Measurements from ENCODE around the gene DNAJA1. TPM values are rescaled to one million over a fixed set of nuclear protein-coding genes. Genes with fewer than 3 reads are reported as not detected.

Gene DNAJA1
- total RNA-seq, 2 donors from 2014 or later, result 139 to 172 TPM

DNA sequence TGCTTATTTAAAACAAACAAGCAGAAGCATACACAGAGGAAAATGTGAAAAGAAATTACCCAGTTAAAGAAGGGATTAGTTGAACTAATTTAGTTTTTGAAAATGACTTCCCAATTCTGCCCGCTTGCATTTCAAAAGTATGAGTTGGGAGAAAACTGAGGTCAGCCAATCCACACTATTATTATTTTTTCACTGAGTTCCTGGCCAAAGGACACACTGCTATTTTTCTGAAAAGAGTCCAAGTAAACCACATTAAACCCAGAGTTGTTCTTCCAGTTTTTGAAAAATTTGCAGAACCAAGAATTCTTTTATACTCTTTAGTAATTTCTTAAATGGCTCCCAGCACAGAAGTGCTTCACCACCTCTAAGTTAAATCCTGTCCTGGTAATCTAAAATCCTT lies 43.9 kb downstream of the DNAJA1 start:
- no peak for DNase-seq
- H3K36me3 Mint-ChIP-seq (ENCODE audit: low read depth), result peaks cover 71% of the 10 kb centered on the region
- H3K9me3 ChIP-seq (ENCODE audit: control insufficient read depth, low read length), result no peaks in the 10 kb centered on the region
- H3K27ac ChIP-seq (ENCODE audit: low read depth, low read length), result no peak overlapping the region
- peaks cover 84% of the 10 kb centered on the region for H3K36me3 ChIP-seq (ENCODE audit: control insufficient read depth, insufficient read depth, low read length)
- no peak overlapping the region for H3K27ac Mint-ChIP-seq
- no peaks in the 10 kb centered on the region for H3K27me3 ChIP-seq (ENCODE audit: control insufficient read depth, insufficient read depth, low read length, poor library complexity, severe bottlenecking)
- no peaks in the 10 kb centered on the region for H3K4me1 ChIP-seq (ENCODE audit: control insufficient read depth, insufficient read depth, low read length)
- no peaks in the 10 kb centered on the region for H3K9me3 Mint-ChIP-seq
- H3K4me3 Mint-ChIP-seq, result no peak overlapping the region
- no peaks in the 10 kb centered on the region for H3K27me3 Mint-ChIP-seq (ENCODE audit: insufficient read depth)
- TF ChIP-seq, protein P1, sequence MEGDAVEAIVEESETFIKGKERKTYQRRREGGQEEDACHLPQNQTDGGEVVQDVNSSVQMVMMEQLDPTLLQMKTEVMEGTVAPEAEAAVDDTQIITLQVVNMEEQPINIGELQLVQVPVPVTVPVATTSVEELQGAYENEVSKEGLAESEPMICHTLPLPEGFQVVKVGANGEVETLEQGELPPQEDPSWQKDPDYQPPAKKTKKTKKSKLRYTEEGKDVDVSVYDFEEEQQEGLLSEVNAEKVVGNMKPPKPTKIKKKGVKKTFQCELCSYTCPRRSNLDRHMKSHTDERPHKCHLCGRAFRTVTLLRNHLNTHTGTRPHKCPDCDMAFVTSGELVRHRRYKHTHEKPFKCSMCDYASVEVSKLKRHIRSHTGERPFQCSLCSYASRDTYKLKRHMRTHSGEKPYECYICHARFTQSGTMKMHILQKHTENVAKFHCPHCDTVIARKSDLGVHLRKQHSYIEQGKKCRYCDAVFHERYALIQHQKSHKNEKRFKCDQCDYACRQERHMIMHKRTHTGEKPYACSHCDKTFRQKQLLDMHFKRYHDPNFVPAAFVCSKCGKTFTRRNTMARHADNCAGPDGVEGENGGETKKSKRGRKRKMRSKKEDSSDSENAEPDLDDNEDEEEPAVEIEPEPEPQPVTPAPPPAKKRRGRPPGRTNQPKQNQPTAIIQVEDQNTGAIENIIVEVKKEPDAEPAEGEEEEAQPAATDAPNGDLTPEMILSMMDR (conservative IDR thresholded peaks at IDR 0.05), result no peak
- no peak overlapping the region for H3K9ac ChIP-seq (ENCODE audit: extremely low read depth, low read length, poor library complexity, severe bottlenecking)
- H3K4me3 ChIP-seq (ENCODE audit: low read length), result no peak overlapping the region
- no peaks in the 10 kb centered on the region for H3K4me1 Mint-ChIP-seq
- 100% methylated on average over 1 of the region's 1 CpG; no CpG with 5 or more reads in 1 of the 2 experiments for WGBS, 2 experiments (ENCODE audit: insufficient coverage in 1 of 2, insufficient read length in 1 of 2)

DNA sequence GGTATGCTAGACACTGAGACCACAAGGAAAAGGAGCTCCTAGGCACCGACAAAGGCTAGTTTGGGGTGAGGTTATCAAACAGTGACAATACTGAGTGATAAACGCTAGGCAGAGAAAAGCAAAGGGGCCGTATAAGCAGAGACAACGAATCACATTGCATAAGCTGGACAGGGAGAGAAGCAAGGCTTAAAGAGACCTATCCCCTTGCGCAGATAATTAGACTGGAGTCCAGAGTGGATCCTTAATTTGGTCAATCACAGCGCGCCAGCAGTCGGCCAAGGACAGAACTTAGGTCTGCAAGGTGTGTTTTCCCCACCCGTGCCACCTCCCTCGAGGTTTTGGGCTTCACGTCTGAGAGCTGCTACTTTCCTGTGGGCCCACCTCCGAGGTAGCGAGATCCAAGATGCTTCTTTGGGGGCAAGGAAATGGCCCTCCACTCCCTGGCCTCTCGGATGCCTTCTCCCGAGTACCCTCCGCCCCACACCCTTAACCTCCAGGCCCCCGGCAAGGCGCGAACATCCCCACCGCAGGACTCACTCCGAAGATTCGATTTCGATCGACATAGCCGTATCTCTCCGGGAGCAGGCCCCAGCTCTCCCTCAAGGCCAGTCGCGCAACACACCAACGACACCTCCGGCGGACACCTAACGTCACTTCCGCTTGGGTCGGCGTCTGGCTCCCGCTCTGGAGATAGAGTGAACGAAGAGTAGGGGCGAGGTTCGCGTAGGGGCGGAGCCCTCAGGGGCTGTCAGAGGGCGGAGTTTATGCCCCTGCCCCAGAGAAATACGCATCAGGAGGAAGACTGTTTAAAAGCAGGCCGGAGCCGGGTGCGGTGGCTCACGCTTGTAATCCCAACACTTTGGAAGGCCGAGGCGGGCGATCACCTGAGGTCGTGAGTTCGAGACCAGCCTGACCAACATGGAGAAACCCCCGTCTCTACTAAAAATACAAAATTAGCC lies 51.3 kb downstream of the DNAJA1 start, which contains the start of gene SMU1:
Gene SMU1 (minus strand): TSS at position 629 of the 959 bp plus-strand sequence. CDS start 66 bp downstream, at position 563.
- Mint-ChIP-seq H3K27ac (peak within 1 kb of the TSS; percentile 100), H3K4me1 (peaks cover 6% of the 10 kb centered on the region), H3K9me3 (no peaks in the 10 kb centered on the region), H3K27me3 (ENCODE audit: insufficient read depth) (peaks cover 2% of the 10 kb centered on the region), H3K36me3 (ENCODE audit: low read depth) (peaks cover 21% of the 10 kb centered on the region), H3K4me3 (peak within 1 kb of the TSS; percentile 100)
- Histone ChIP-seq H3K27me3 (ENCODE audit: control insufficient read depth, insufficient read depth, low read length, poor library complexity, severe bottlenecking) (no peaks in the 10 kb centered on the region), H3K9ac (ENCODE audit: extremely low read depth, low read length, poor library complexity, severe bottlenecking) (peak within 1 kb of the TSS; percentile 97), H3K27ac (ENCODE audit: low read depth, low read length) (peak within 1 kb of the TSS; percentile 45), H3K4me3 (ENCODE audit: low read length) (peak within 1 kb of the TSS; percentile 97), H3K36me3 (ENCODE audit: control insufficient read depth, insufficient read depth, low read length) (peaks cover 29% of the 10 kb centered on the region), H3K9me3 (ENCODE audit: control insufficient read depth, low read length) (no peaks in the 10 kb centered on the region), H3K4me1 (ENCODE audit: control insufficient read depth, insufficient read depth, low read length) (no peaks in the 10 kb centered on the region)
- TF ChIP-seq, protein P1 (conservative IDR thresholded peaks at IDR 0.05), result no peak
- peak; percentile 98 for DNase-seq
- 1 to 3% methylated on average over 32 to 53 of the region's 53 CpGs for WGBS, 2 experiments (ENCODE audit: insufficient coverage in 1 of 2, insufficient read length in 1 of 2)

DNA sequence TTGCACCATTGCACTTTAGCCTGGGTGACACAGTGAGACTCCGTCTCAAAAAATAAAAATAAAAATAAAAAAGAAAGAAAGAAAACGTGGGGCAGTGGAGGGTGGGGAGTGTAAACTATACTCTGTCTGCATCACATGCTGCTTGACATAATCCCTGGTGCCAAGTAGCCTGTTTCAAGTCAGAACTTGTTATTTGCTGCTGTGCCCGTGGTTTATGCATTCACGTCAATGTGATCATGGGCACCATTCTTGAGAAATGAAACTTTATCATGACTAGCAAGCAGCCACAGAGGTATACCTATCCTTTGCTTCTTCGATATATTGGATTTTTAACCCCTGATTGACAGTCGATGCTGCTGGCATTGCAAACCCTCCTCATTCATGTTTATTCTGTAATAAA lies 55.5 kb downstream of the DNAJA1 start:
- Histone ChIP-seq H3K9me3 (ENCODE audit: control insufficient read depth, low read length) (no peaks in the 10 kb centered on the region), H3K4me1 (ENCODE audit: control insufficient read depth, insufficient read depth, low read length) (no peaks in the 10 kb centered on the region), H3K27ac (ENCODE audit: low read depth, low read length) (no peak overlapping the region), H3K27me3 (ENCODE audit: control insufficient read depth, insufficient read depth, low read length, poor library complexity, severe bottlenecking) (no peaks in the 10 kb centered on the region), H3K36me3 (ENCODE audit: control insufficient read depth, insufficient read depth, low read length) (no peaks in the 10 kb centered on the region), H3K9ac (ENCODE audit: extremely low read depth, low read length, poor library complexity, severe bottlenecking) (no peak overlapping the region), H3K4me3 (ENCODE audit: low read length) (peak overlapping the region; percentile 31)
- Mint-ChIP-seq H3K4me3 (no peak overlapping the region), H3K27me3 (ENCODE audit: insufficient read depth) (peaks cover 5% of the 10 kb centered on the region), H3K4me1 (peaks cover 3% of the 10 kb centered on the region), H3K36me3 (ENCODE audit: low read depth) (peaks cover 2% of the 10 kb centered on the region), H3K27ac (no peak overlapping the region), H3K9me3 (peaks cover 12% of the 10 kb centered on the region)
- DNase-seq, result no peak
- TF ChIP-seq, protein P1 (conservative IDR thresholded peaks at IDR 0.05), result no peak
- WGBS, 2 experiments (ENCODE audit: insufficient coverage in 1 of 2, insufficient read length in 1 of 2), result 81 to 89% methylated on average over 3 to 6 of the region's 6 CpGs

Data from endodermal cell (in vitro differentiated cells).